GM18520 (cell line): ENCODE data around the gene TBX6.
"Not testable (repeated sequence)": the region's sequence is repeated elsewhere in the genome, so short reads cannot be mapped to it uniquely, and the experiment has no call there.

ENCODE experiments used
- ATAC-seq: cut with Tn5 transposase; IDR thresholded peaks from one replicate; pipeline ENCODE4 v1.9.1; 2021; ENCODE audit not compliant: unreplicated experiment

TBX6 gene

GRCh38 chr16:30091474-30092372 lies at the start of gene TBX6:
TBX6 (minus strand) TSS chr16:30091924; CDS start chr16:30091193, 731 bp downstream.
- ATAC-seq: peak; percentile 62

GRCh38 chr16:30139583-30140481 lies 48.1 kb upstream of the TBX6 start:
- ATAC-seq: no peak

GRCh38 chr16:30137897-30138296 lies 46.2 kb upstream of the TBX6 start:
- no peak for ATAC-seq

- no peak for ATAC-seq
Observed at GRCh38 chr16:30136971-30137605, 45.4 kb upstream of the TBX6 start.

GRCh38 chr16:30132591-30132990 lies 40.9 kb upstream of the TBX6 start:
- no peak for ATAC-seq

- no peak for ATAC-seq
Observed at GRCh38 chr16:30131869-30132475, 40.2 kb upstream of the TBX6 start.

GRCh38 chr16:30127993-30128392 lies 36.3 kb upstream of the TBX6 start:
- no peak for ATAC-seq

GRCh38 chr16:30125690-30126089 lies 34.0 kb upstream of the TBX6 start:
- ATAC-seq: not testable (repeated sequence)

GRCh38 chr16:30124985-30125379 lies 33.3 kb upstream of the TBX6 start:
- no peak for ATAC-seq

GRCh38 chr16:30122604-30123160 lies 31.0 kb upstream of the TBX6 start:
- no peak for ATAC-seq

- ATAC-seq: no peak
Observed at GRCh38 chr16:30121741-30122571, 30.2 kb upstream of the TBX6 start.

- ATAC-seq: no peak
Observed at GRCh38 chr16:30120340-30121105, 28.8 kb upstream of the TBX6 start.

GRCh38 chr16:30119428-30119827 lies 27.7 kb upstream of the TBX6 start:
- ATAC-seq: no peak

- no peak for ATAC-seq
Observed at GRCh38 chr16:30117768-30118167, 26.0 kb upstream of the TBX6 start.

- ATAC-seq: no peak
Observed at GRCh38 chr16:30116291-30117207, 24.8 kb upstream of the TBX6 start.

GRCh38 chr16:30115238-30115637 lies 23.5 kb upstream of the TBX6 start:
- ATAC-seq: no peak

- ATAC-seq: not testable (repeated sequence)
Observed at GRCh38 chr16:30114833-30115232, 23.1 kb upstream of the TBX6 start.

GRCh38 chr16:30114411-30114810 lies 22.7 kb upstream of the TBX6 start:
- no peak for ATAC-seq
